HG02852 (cell line): Measurements from ENCODE around the gene CD22.

Source experiments
- ATAC-seq: cut with Tn5 transposase; IDR thresholded peaks from one replicate; pipeline ENCODE4 v1.9.1; 2021; ENCODE audit warnings: mild to moderate bottlenecking, moderate library complexity; ENCODE audit not compliant: unreplicated experiment

CD22 gene

DNA sequence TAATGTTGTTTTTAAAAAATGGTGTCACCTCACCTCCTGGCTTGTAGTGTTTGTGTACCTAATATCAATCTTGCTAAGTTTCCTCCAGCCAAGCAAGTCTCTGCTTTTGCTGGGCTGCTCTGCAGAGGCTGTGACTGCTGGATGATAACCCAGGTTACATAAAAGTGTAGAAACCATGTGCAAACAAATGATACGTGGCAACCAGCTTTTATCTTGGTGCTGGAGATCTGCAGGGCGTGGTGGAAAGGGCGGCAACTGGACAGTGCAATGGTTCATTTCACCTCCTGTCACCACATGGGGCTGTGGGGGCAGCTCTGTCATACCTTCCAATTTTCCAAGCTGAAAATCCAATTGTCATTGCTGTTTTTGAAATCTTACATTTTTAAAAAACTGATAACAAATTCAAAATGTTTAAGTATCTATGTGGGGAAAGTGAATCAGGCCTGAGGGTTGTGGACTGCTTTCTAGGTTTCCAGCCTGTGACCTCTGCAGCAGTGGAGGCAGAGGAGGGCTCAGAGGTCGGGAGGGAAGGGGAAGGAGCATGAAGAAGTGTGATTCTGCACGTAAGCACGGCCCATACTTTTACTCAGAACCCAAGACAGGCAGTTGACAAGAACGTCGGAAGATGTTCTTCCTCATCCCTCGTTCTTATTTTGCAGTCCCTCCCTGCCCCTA, 51.6 kb downstream of the CD22 start:
- ATAC-seq = no peak

- no peak for ATAC-seq
These were observed 52.3 kb downstream of the CD22 start for GRCh38 chr19:35381318-35381717.

- no peak for ATAC-seq
These were observed 52.9 kb downstream of the CD22 start for GRCh38 chr19:35381926-35382325.

GRCh38 chr19:35383536-35383935, 54.5 kb downstream of the CD22 start:
- ATAC-seq = no peak

DNA sequence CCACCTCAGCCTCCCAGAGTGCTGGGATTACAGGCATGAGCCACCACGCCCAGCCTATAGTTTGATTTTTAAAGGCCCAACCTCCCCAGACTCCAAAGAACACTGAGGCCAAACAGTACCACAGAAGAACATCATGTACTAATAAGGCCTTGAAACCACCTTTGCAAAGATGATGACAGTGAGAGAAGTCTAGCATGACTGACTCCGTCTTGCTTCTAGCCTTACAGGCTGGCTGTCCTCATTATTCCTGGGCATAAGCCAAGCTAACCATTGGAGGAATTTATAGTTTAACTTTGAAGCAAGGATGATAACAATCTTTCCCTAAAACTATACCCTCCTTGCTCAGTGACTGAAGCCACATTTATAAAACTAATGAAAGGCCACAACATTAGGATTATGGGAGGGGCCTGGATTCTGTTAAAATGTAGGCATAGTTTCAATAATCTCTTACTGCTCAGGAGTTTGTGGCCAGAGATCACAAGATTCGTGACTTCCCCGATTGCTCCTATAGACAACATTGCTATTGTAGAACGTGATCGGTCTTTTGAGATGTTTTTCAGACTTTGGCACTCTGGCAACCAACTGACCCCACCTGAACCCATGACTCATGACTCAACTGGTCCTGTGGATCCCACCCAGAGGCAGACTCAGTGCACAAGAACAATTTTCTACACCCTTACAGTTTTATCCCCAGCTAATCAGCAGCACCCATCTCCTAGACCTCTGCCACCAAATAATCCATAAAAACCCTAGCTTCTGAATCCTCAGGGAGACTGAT, 59.5 kb downstream of the CD22 start:
- no peak for ATAC-seq

GRCh38 chr19:35389192-35389861, 60.3 kb downstream of the CD22 start:
- no peak for ATAC-seq

DNA sequence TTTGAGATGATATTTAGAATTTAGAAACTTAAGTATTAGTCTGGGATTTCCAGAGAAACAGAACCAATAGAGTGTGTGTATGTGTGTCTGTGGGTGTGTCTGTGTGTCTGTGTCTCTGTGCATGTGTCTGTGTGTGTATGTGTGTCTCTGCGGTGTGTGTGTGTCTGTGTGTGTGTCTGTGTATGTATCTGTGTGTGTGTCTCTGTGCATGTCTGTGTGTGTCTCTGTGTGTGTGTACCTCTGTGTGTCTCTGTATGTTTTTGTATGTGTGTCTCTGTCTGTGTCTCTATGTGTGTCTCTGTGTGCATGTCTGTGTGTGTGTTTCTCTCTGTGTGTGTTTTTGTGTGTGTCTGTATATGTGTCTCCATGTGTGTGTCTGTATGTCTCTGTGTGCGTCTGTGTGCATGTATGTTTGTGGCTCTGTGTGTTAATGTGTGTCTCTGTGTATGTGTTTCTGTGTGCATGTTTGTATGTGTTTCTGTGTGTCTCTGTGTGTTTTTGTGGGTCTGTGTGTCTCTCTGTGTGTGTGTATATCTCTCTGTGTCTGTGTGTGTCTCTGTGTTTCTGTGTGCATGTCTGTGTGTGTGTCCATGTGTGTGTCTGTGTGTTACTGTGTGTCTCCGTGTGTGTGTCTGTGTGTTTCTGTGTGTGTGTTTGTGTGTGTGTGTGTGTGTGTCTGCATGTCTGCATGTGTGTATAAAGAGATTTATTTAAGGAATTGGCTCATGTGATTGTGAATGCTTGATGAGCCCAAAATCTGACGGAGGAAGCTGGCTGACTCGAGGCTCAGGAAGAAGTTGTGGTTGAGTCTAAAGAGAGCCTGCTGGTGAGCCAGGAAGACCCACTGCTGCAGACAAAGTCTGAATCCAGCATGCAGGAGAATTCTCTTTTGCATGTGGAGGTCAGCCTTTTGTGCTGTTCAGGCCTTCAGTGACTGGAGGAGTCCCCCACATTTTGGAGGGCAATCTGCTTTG, 64.0 kb downstream of the CD22 start:
- no peak for ATAC-seq

- ATAC-seq = no peak
These were observed 66.6 kb downstream of the CD22 start for GRCh38 chr19:35395382-35396199.

- no peak for ATAC-seq
These were observed 67.4 kb downstream of the CD22 start for GRCh38 chr19:35396240-35396885.
